T-helper 1 cell treated with Interleukin-12 subunit alpha and Interleukin-12 subunit beta and Interleukin-4 antibody, amounts not matched to agents 30 μg/mL and 1 μg/mL, for 36 hours (primary cell): Measurements from ENCODE around the gene PRCC.

Experiments
- H3K27ac Mint-ChIP-seq: one replicate; pipeline ENCODE4 v1.8.0; 2021; ENCODE audit warnings: mild to moderate bottlenecking, mixed read lengths
- H3K27me3 Mint-ChIP-seq: one replicate; pipeline ENCODE4 v1.8.0; 2021; ENCODE audit warnings: low read depth, mixed read lengths
- H3K36me3 Mint-ChIP-seq: one replicate; pipeline ENCODE4 v1.8.0; 2021; ENCODE audit warnings: low read depth, mixed read lengths
- H3K4me1 Mint-ChIP-seq: one replicate; pipeline ENCODE4 v1.8.0; 2021; ENCODE audit warnings: low read depth, mixed read lengths
- H3K4me3 Mint-ChIP-seq: one replicate; pipeline ENCODE4 v1.8.0; 2021; ENCODE audit warnings: mild to moderate bottlenecking, moderate library complexity, mixed read lengths
- H3K9me3 Mint-ChIP-seq: one replicate; pipeline ENCODE4 v1.8.0; 2021; ENCODE audit warnings: mixed read lengths

PRCC gene, protein sequence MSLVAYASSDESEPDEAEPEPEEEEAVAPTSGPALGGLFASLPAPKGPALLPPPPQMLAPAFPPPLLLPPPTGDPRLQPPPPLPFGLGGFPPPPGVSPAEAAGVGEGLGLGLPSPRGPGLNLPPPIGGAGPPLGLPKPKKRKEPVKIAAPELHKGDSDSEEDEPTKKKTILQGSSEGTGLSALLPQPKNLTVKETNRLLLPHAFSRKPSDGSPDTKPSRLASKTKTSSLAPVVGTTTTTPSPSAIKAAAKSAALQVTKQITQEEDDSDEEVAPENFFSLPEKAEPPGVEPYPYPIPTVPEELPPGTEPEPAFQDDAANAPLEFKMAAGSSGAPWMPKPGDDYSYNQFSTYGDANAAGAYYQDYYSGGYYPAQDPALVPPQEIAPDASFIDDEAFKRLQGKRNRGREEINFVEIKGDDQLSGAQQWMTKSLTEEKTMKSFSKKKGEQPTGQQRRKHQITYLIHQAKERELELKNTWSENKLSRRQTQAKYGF

GRCh38 chr1:156767101-156767878 is at the start of gene PRCC:
Gene PRCC, plus strand, starts transcription at chr1:156767535. Its CDS starts 237 bp downstream, at chr1:156767772.
- no peak within 1 kb of the TSS for H3K4me3 Mint-ChIP-seq
- H3K27ac Mint-ChIP-seq = no peak within 1 kb of the TSS
- no peaks in the 10 kb centered on the region for H3K27me3 Mint-ChIP-seq
- H3K9me3 Mint-ChIP-seq = no peaks in the 10 kb centered on the region
- peaks cover 32% of the 10 kb centered on the region for H3K4me1 Mint-ChIP-seq
- peaks cover 14% of the 10 kb centered on the region for H3K36me3 Mint-ChIP-seq

- Mint-ChIP-seq H3K4me3 (peak overlapping the region; percentile 12), H3K4me1 (peaks cover 21% of the 10 kb centered on the region), H3K27me3 (no peaks in the 10 kb centered on the region), H3K27ac (peak overlapping the region; percentile 89), H3K36me3 (peaks cover 36% of the 10 kb centered on the region), H3K9me3 (no peaks in the 10 kb centered on the region)
These were observed 46.2 kb upstream of the PRCC start for GRCh38 chr1:156721131-156721530.

GRCh38 chr1:156721535-156721934 is 45.8 kb upstream of the PRCC start:
- peaks cover 21% of the 10 kb centered on the region for H3K4me1 Mint-ChIP-seq
- peaks cover 36% of the 10 kb centered on the region for H3K36me3 Mint-ChIP-seq
- no peaks in the 10 kb centered on the region for H3K27me3 Mint-ChIP-seq
- H3K4me3 Mint-ChIP-seq = peak overlapping the region; percentile 12
- no peaks in the 10 kb centered on the region for H3K9me3 Mint-ChIP-seq
- peak overlapping the region; percentile 89 for H3K27ac Mint-ChIP-seq

DNA sequence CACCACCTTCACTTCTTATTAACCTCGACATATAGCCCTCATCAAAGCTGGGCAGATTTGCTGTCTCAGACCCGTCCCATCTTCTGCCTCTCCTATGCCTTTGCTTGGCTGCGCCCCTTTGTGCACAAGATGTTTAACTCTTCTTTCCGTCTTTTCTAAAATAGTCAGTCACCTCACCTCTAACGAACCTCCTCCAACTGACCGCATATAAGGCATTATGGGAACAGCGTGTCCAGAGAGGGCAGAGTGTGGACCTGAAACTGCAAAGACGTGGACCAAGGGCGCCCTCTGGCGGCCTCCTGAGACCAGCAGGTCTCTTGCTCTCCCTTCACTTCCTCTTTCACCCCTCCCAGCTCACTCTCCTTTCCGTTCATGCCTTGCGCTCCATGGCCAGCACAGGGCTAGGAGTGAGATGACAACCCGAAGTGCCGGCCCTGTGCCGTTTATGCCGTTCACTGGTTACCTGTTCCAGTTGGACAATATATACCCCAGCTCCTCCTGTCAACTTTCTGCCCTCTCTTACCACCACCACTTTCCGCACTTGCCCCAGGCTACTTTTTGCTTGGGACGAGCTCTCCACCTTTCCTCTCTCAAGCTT is 41.6 kb upstream of the PRCC start:
- H3K9me3 Mint-ChIP-seq = no peaks in the 10 kb centered on the region
- no peak overlapping the region for H3K4me3 Mint-ChIP-seq
- no peak overlapping the region for H3K27ac Mint-ChIP-seq
- peaks cover 37% of the 10 kb centered on the region for H3K4me1 Mint-ChIP-seq
- peaks cover 35% of the 10 kb centered on the region for H3K36me3 Mint-ChIP-seq
- no peaks in the 10 kb centered on the region for H3K27me3 Mint-ChIP-seq

DNA sequence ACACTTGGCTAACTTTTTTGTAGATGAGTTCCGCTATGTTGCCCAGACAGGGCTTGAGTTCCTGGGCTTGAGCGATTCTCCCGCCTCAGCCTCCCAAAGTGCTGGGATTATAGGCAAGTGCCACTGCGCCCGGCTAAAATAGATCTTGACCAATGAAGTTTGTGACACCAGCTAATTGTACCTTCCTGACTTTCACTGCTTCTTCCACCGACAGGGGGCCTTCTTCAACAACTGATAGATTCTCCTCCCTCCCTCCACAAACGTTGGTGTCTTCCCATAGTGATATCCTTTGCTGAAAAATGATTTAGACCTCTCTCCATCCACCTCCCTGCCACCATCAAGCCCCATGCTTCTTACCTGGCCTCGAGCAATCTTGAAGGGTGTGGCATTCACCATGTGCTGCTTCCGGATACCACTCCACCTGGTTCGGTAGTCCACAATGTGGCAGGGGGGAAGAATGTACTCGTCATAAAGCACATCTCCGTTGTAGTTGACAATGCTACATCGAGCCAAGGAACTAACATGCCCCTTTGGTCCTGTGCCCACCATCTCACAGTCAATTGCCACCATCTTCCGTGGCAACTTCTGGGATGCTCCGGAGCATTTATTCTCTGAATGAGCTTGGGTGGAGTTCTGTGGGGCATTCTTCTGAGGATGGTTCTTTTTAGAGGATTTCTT is 40.6 kb upstream of the PRCC start:
- Mint-ChIP-seq H3K36me3 (peaks cover 29% of the 10 kb centered on the region), H3K27ac (peak overlapping the region; percentile 99), H3K4me3 (no peak overlapping the region), H3K9me3 (no peaks in the 10 kb centered on the region), H3K27me3 (no peaks in the 10 kb centered on the region), H3K4me1 (peaks cover 39% of the 10 kb centered on the region)

DNA sequence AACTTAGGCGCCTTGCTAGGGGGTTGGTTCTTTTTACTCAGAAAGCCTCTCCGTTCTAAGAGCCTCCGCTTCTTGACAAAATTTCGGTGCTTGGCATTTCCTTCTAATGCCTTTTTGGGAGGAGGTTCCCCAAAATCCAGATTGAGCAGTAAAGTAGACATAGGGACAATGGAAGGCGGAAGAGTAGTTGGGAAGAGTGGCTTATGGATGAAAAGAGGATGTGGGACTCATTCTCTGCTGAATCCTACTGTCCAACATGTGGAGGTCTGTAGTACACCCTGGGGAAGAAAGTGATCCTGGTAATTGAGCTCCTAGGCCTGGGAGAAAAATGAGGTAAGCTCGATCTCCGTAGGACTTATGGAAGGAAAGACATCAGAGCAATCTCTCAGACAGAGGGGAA is 39.8 kb upstream of the PRCC start:
- H3K27me3 Mint-ChIP-seq = no peaks in the 10 kb centered on the region
- H3K36me3 Mint-ChIP-seq = peaks cover 28% of the 10 kb centered on the region
- peak overlapping the region; percentile 99 for H3K27ac Mint-ChIP-seq
- H3K4me1 Mint-ChIP-seq = peaks cover 40% of the 10 kb centered on the region
- no peak overlapping the region for H3K4me3 Mint-ChIP-seq
- no peaks in the 10 kb centered on the region for H3K9me3 Mint-ChIP-seq

- Mint-ChIP-seq H3K27me3 (no peaks in the 10 kb centered on the region), H3K9me3 (no peaks in the 10 kb centered on the region), H3K27ac (peak within 1 kb of the TSS; percentile 99), H3K4me3 (no peak within 1 kb of the TSS), H3K36me3 (peaks cover 29% of the 10 kb centered on the region), H3K4me1 (peaks cover 42% of the 10 kb centered on the region)
These were observed 39.3 kb upstream of the PRCC start, which contains the start of gene METTL25B for GRCh38 chr1:156727926-156728598. Gene METTL25B, plus strand, starts transcription at chr1:156728469. Its CDS starts 636 bp downstream, at chr1:156729105.

DNA sequence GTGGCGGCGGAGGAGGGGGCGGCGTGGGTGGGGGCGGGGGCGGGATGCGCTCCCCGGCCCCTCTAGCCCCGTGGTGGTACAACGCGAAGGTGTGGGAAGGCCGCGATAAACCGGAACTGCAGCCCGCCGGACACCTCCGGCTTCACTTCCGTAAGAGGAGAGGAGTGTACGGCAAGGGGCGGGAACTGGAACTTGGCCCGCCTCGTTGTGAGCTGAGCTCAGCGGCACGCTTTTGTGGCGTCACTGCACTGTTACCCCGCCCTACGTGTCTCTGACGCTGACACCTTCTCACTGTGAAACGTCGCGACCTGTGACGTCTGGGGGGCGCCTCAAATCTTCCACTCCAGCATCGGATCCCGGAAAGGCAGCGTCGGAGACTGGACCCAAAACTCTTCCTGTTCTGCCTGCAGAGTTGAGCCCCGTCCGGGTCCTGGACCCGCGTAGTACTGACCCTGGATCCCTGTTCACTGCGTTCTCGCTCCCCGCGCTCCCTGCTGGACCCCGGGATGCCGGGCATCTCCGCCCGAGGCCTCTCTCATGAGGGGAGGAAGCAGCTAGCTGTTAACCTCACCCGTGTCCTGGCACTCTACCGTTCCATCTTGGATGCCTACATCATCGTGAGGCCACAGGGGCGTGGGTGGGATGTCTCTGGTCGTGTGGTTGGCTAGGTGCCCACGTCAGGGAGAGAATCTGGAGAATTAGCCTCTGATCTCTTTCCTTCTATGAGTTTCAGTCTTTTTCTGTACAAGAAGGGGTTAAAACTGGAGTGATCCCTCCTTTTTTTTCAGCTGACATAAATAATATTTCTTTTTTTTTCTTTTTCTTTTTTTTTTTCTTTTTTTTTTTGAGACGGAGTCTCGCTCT is 38.5 kb upstream of the PRCC start, which contains the start of gene ISG20L2:
Gene ISG20L2, minus strand, starts transcription at position 168 of the 864 bp plus-strand sequence. CDS start 1,114 bp downstream, outside the sequence.
- no peaks in the 10 kb centered on the region for H3K27me3 Mint-ChIP-seq
- H3K4me3 Mint-ChIP-seq = no peak within 1 kb of the TSS

DNA sequence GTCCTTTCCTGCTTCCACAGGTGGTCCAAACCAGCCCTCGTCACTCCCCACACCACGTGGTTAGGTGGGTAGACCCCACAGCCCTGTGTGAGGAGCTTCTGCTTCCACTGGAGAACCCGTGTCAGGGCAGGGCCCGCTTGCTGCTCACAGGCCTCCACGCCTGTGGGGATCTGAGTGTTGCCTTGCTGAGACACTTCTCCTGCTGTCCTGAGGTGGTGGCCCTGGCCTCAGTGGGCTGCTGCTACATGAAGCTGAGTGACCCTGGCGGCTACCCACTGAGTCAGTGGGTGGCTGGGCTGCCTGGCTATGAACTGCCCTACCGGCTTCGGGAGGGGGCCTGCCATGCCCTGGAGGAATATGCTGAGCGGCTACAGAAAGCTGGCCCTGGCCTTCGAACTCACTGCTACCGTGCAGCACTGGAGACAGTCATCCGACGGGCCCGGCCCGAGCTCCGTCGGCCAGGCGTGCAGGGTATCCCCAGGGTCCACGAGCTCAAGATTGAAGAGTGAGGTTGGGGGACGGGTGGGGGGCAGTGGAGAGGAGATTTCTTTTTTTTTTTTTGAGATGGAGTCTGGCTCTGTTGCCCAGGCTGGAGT is 33.2 kb upstream of the PRCC start:
- no peaks in the 10 kb centered on the region for H3K9me3 Mint-ChIP-seq
- H3K27ac Mint-ChIP-seq = no peak overlapping the region
- H3K27me3 Mint-ChIP-seq = no peaks in the 10 kb centered on the region
- no peak overlapping the region for H3K4me3 Mint-ChIP-seq
- peaks cover 22% of the 10 kb centered on the region for H3K4me1 Mint-ChIP-seq
- H3K36me3 Mint-ChIP-seq = peaks cover 13% of the 10 kb centered on the region

More for the DNA sequence above, 38.5 kb upstream of the PRCC start, which contains the start of gene ISG20L2:
- H3K4me1 Mint-ChIP-seq = peaks cover 35% of the 10 kb centered on the region
- H3K9me3 Mint-ChIP-seq = no peaks in the 10 kb centered on the region
- peaks cover 23% of the 10 kb centered on the region for H3K36me3 Mint-ChIP-seq
- H3K27ac Mint-ChIP-seq = peak within 1 kb of the TSS; percentile 99

GRCh38 chr1:156738407-156738806 is 28.9 kb upstream of the PRCC start:
- peaks cover 18% of the 10 kb centered on the region for H3K4me1 Mint-ChIP-seq
- no peaks in the 10 kb centered on the region for H3K9me3 Mint-ChIP-seq
- H3K4me3 Mint-ChIP-seq = no peak overlapping the region
- H3K27ac Mint-ChIP-seq = no peak overlapping the region
- no peaks in the 10 kb centered on the region for H3K27me3 Mint-ChIP-seq
- peaks cover 25% of the 10 kb centered on the region for H3K36me3 Mint-ChIP-seq

GRCh38 chr1:156738916-156739315 is 28.4 kb upstream of the PRCC start:
- Mint-ChIP-seq H3K4me1 (peaks cover 21% of the 10 kb centered on the region), H3K27me3 (no peaks in the 10 kb centered on the region), H3K4me3 (peak overlapping the region; percentile 43), H3K9me3 (no peaks in the 10 kb centered on the region), H3K36me3 (peaks cover 30% of the 10 kb centered on the region), H3K27ac (no peak overlapping the region)

GRCh38 chr1:156740237-156740740 is 27.0 kb upstream of the PRCC start:
- no peaks in the 10 kb centered on the region for H3K9me3 Mint-ChIP-seq
- peak overlapping the region; percentile 96 for H3K27ac Mint-ChIP-seq
- peaks cover 28% of the 10 kb centered on the region for H3K4me1 Mint-ChIP-seq
- H3K27me3 Mint-ChIP-seq = no peaks in the 10 kb centered on the region
- peak overlapping the region; percentile 96 for H3K4me3 Mint-ChIP-seq
- H3K36me3 Mint-ChIP-seq = peaks cover 36% of the 10 kb centered on the region
